Measurements from ENCODE around the gene PRR14. TPM values are rescaled to one million over a fixed set of nuclear protein-coding genes. Genes with fewer than 3 reads are reported as not detected.
A peak's percentile ranks its signal among the peaks of the same experiment; 100 is the strongest.

PRR14 gene
- total and polyA plus RNA-seq, 10 of the 15 experiments (the other 5 are each of a cell fraction or from before 2014, with no cell fraction given), result 2.5 to 66.8 (median 19.2) TPM

DNA sequence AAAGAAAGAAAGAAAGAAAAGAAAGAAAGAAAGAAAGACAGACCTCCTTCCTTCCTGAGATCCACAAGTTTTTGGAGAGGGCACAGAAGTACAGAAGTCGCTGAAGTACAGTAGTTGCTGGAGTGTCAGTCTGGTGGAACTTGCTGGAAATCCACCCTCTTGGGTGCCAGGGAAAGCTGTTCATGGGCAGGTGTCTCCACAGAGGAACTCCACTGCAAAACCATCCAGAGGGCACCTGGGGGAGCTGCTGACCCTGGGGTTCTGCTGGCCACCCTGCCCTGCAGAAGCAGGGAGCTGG lies 3.5 kb upstream of the PRR14 start (continued):
- no peak for TF ChIP-seq WRNIP1 (IDR thresholded peaks at IDR 0.05; ENCODE audit: borderline replicate concordance, low read depth, low read length)
- TF ChIP-seq SUZ12 (IDR thresholded peaks at IDR 0.05; ENCODE audit: unreplicated experiment), result no peak
- no peak for TF ChIP-seq STAT1 (conservative IDR thresholded peaks at IDR 0.05)

DNA sequence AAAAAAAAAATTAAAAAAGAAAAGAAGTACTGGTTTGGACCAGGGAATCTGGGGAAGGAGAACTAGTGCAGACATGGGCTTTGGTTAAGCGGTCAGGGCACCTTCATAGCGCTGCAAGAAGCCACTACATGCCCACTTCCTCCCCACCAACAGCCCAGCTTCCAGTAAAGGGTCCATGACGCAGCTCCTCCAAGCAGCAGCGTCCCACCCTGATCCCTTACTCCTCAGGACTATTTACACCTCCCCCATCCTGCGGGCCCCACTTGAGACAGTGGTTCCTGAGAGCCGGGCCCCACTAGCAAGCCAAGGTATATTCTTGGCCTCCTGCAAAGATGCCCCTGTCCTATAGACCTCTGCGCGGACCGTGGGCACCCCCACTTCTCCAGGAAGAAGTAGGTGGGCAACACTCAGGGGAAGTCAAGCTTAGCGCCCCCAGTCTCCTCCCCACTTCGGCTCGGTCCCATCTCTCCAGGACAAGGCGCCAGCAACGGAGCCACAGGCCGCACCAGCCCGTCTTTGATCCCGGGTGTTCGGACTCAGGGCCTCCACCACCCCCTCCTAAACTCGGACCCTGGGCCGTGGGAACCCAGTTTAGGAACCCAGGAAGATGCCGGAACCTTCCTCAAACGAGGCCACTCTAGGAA lies 913 bp upstream of the PRR14 start:
- ChIA-PET POLR2A (interaction anchor here (0.5 to 2.5 kb wide), 12 partner anchors 9 to 584 kb away, joined by 3 to 22 read pairs (median 4); partner anchors contain the start of genes ALDOA and FBRS), RAD21 (ENCODE audit: unreplicated experiment) (interaction anchor here (1.0 to 2.3 kb wide), 10 partner anchors 9 to 114 kb away, joined by 3 to 13 read pairs (median 7); partner anchors contain the start of genes FBRS, ZNF689 and ZNF764), SMC1A (ENCODE audit: uncharacterized antibody, unreplicated experiment) (interaction anchor here (1.0 to 1.8 kb wide), 7 partner anchors 8 to 558 kb away, joined by 3 to 11 read pairs (median 4); partner anchors contain the start of genes FBRS and TBX6), CTCF (interaction anchor here (0.6 to 3.1 kb wide), 13 partner anchors 8 to 785 kb away, joined by 3 to 24 read pairs (median 4); partner anchors contain the start of gene PHKG2)
- no peak for ATAC-seq
- Histone ChIP-seq H3K4me1 (ENCODE audit: control insufficient read depth, insufficient read depth, low read length) (peaks cover 15% of the 10 kb centered on the region), H3K27me3 (replicated peaks in 1 of 2; ENCODE audit: control insufficient read depth in 2 of 2, insufficient read depth in 2 of 2, low read length in 1 of 2) (no peaks in the 10 kb centered on the region), H2AFZ (ENCODE audit: control insufficient read depth, low read depth, low read length) (peak overlapping the region; percentile 99), H4K20me1 (ENCODE audit: control insufficient read depth, insufficient read depth) (no peaks in the 10 kb centered on the region), H3K4me2 (ENCODE audit: control insufficient read depth, insufficient read depth) (peak overlapping the region; percentile 82), H3K79me2 (ENCODE audit: control insufficient read depth, insufficient read depth, low read length) (peaks cover 21% of the 10 kb centered on the region), H3K36me3 (ENCODE audit: control insufficient read depth in 2 of 2, insufficient read depth in 2 of 2, low read length in 1 of 2) (peaks cover 4 to 10% of the 10 kb centered on the region in 2 experiments), H3K9me3 (replicated peaks; ENCODE audit: control insufficient read depth, insufficient read depth, low read length) (no peaks in the 10 kb centered on the region), H3K27ac (ENCODE audit: control insufficient read depth, insufficient read depth) (peak overlapping the region; percentile 91), H3K9ac (ENCODE audit: control insufficient read depth, insufficient read depth, low read length) (peak overlapping the region; percentile 68), H3K4me3 (peak overlapping the region; percentile 54; the same call in 1 of the 2 replicates)
- in situ Hi-C loops (cut with MboI) (loop anchor here (25.0 kb wide), 1 partner anchor 1237 kb away; no protein-coding TSS in a partner anchor), intact Hi-C loops (cut with micrococcal nuclease; ENCODE audit: unreplicated experiment) (loop anchor here (1.0 to 10.0 kb wide), 4 partner anchors 8 to 275 kb away; partner anchors contain the start of genes BCL7C, CTF1, FBRS and FBXL19)
- BruUV-seq (replicated peaks), result TSS peak; percentile 96
- TF ChIP-seq, protein P1, sequence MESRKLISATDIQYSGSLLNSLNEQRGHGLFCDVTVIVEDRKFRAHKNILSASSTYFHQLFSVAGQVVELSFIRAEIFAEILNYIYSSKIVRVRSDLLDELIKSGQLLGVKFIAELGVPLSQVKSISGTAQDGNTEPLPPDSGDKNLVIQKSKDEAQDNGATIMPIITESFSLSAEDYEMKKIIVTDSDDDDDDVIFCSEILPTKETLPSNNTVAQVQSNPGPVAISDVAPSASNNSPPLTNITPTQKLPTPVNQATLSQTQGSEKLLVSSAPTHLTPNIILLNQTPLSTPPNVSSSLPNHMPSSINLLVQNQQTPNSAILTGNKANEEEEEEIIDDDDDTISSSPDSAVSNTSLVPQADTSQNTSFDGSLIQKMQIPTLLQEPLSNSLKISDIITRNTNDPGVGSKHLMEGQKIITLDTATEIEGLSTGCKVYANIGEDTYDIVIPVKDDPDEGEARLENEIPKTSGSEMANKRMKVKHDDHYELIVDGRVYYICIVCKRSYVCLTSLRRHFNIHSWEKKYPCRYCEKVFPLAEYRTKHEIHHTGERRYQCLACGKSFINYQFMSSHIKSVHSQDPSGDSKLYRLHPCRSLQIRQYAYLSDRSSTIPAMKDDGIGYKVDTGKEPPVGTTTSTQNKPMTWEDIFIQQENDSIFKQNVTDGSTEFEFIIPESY (IDR thresholded peaks at IDR 0.05), result peak; percentile 73
- TF ChIP-seq HDGF (IDR thresholded peaks at IDR 0.05) (no peak), SREBF1 (IDR thresholded peaks at IDR 0.05; ENCODE audit: low read length) (no peak), BACH1 (IDR thresholded peaks at IDR 0.05; ENCODE audit: borderline replicate concordance) (0 out of 2 replicates have a peak, but pooled peaks have one; percentile 33), GATAD2B (conservative IDR thresholded peaks at IDR 0.05; ENCODE audit: low read depth) (0 out of 2 replicates have a peak, but pooled peaks have one; percentile 68), SPI1 (IDR thresholded peaks at IDR 0.05; ENCODE audit: borderline replicate concordance, insufficient read depth, low read depth, low read length) (peak; percentile 48; the same call in 1 of the 2 replicates), MLLT1 (IDR thresholded peaks at IDR 0.05) (peak; percentile 91; the same call in 1 of the 2 replicates), PBX3 (IDR thresholded peaks at IDR 0.05; ENCODE audit: insufficient replicate concordance, low read depth, low read length) (no peak), LARP7 (IDR thresholded peaks at IDR 0.05) (0 out of 2 replicates have a peak, but pooled peaks have one; percentile 34), CREM (IDR thresholded peaks at IDR 0.05; ENCODE audit: low read depth) (no peak)
- no peak for FAIRE-seq
- no peak for DNase-seq (ENCODE audit: low read depth, low spot score)
- WGBS (ENCODE audit: insufficient coverage, insufficient replicate concordance, low lambda C conversion rate, missing lambda C conversion rate), result 26% methylated on average over 22 of the region's 22 CpGs
